ENCODE results near the gene KPNA3. TPM values are rescaled to one million over a fixed set of nuclear protein-coding genes. Genes with fewer than 3 reads are reported as not detected.

KPNA3 gene
- total and polyA plus RNA-seq, 4 donors, result 10.9 to 22.0 (median 16.6) TPM

- H3K27ac ChIP-seq (ENCODE audit: low read depth in 1 of 2, low read length in 2 of 2), result no peak overlapping the region
- no peaks in the 10 kb centered on the region for H3K9me3 ChIP-seq (ENCODE audit: control insufficient read depth in 4 of 4, low read length in 3 of 4)
- H3K27me3 ChIP-seq (ENCODE audit: control insufficient read depth in 4 of 4, insufficient read depth in 4 of 4, low read length in 3 of 4), result no peaks in the 10 kb centered on the region
- 60% methylated on average over 5 of the region's 5 CpGs for WGBS
- H3K36me3 ChIP-seq (ENCODE audit: control insufficient read depth in 4 of 4, insufficient read depth in 3 of 4, low read depth in 1 of 4, low read length in 3 of 4), result no peaks in the 10 kb centered on the region
- no peak for DNase-seq (ENCODE audit: low spot score)
- no peak overlapping the region for H3K9ac ChIP-seq (ENCODE audit: low read depth in 1 of 2, low read length in 2 of 2)
- TF ChIP-seq JUND (IDR thresholded peaks at IDR 0.05), result no peak
- TF ChIP-seq ZBTB33 (IDR thresholded peaks at IDR 0.05), result no peak
- TF ChIP-seq ATF3 (IDR thresholded peaks at IDR 0.05), result no peak
- no peak for TF ChIP-seq YY1 (IDR thresholded peaks at IDR 0.05)
- TF ChIP-seq RXRA (IDR thresholded peaks at IDR 0.05), result no peak
- TF ChIP-seq CTCF (IDR thresholded peaks at IDR 0.05; ENCODE audit: low read depth, low read length, missing input control), result no peak
- TF ChIP-seq HNF4G (IDR thresholded peaks at IDR 0.05), result no peak
- TF ChIP-seq FOXA2 (IDR thresholded peaks at IDR 0.05), result no peak
- no peak for TF ChIP-seq FOXA1 (IDR thresholded peaks at IDR 0.05)
- no peak for TF ChIP-seq MAX (IDR thresholded peaks at IDR 0.05)
- no peak for TF ChIP-seq HNF4A (conservative IDR thresholded peaks at IDR 0.05)
- TF ChIP-seq SP1 (IDR thresholded peaks at IDR 0.05), result no peak
- no peak for TF ChIP-seq TAF1 (conservative IDR thresholded peaks at IDR 0.05)
- TF ChIP-seq GABPA (IDR thresholded peaks at IDR 0.05 in 1 of 2, conservative IDR thresholded peaks at IDR 0.05 in 1 of 2), result no peak
- TF ChIP-seq RAD21 (IDR thresholded peaks at IDR 0.05), result no peak
- TF ChIP-seq EGR1 (IDR thresholded peaks at IDR 0.05; ENCODE audit: low read depth in 2 of 2), result no peak
- TF ChIP-seq NR2F2 (IDR thresholded peaks at IDR 0.05), result no peak
- TF ChIP-seq REST (IDR thresholded peaks at IDR 0.05), result no peak
- H3K4me1 ChIP-seq (ENCODE audit: control insufficient read depth in 4 of 4, insufficient read depth in 4 of 4, low read length in 3 of 4), result no peaks in the 10 kb centered on the region
- no peak overlapping the region for H3K4me3 ChIP-seq (ENCODE audit: low read depth in 1 of 3, low read length in 3 of 3)
Observed at GRCh38 chr13:49836516-49836915, 44.0 kb upstream of the KPNA3 start.

Measured in liver (tissue), 9 donors.